Erythroblast (primary cell): Measurements from ENCODE around the gene GTPBP1.

Experiments
- GATA1 ChIP-seq: IDR thresholded peaks from 2 replicates; pipeline ENCODE4 v1.6.1; 2011; ENCODE audit warnings: low read depth, mild to moderate bottlenecking, control low read depth, low read length, moderate library complexity
- POLR2A ChIP-seq: IDR thresholded peaks from 2 replicates; pipeline ENCODE4 v1.6.1; 2011; ENCODE audit warnings: mild to moderate bottlenecking, low read length

- TF ChIP-seq POLR2A: no peak
- TF ChIP-seq GATA1: no peak
Observed at GRCh38 chr22:38751422-38752346, 45.9 kb downstream of the GTPBP1 start.
